ENCODE measurements around the gene CRACR2B.

CRACR2B gene

GRCh38 chr11:827897-828192, at the start of gene CRACR2B:
Gene CRACR2B, plus strand, starts transcription at chr11:827919. Its CDS starts 689 bp downstream, at chr11:828608.
- DNase-seq: peak; percentile 65

- no peak for DNase-seq
These were observed 48.5 kb upstream of the CRACR2B start for GRCh38 chr11:778976-779954.

- no peak for DNase-seq
These were observed 47.7 kb upstream of the CRACR2B start for GRCh38 chr11:779955-780532.

GRCh38 chr11:782264-783174, 45.2 kb upstream of the CRACR2B start:
- no peak for DNase-seq

GRCh38 chr11:783581-784015, 44.1 kb upstream of the CRACR2B start:
- peak; percentile 92 for DNase-seq

GRCh38 chr11:786235-787083, 41.3 kb upstream of the CRACR2B start:
- DNase-seq: no peak

- DNase-seq: no peak
These were observed 40.5 kb upstream of the CRACR2B start for GRCh38 chr11:787084-787675.

- no peak for DNase-seq
These were observed 39.6 kb upstream of the CRACR2B start for GRCh38 chr11:788009-788640.

GRCh38 chr11:788953-789940, 38.5 kb upstream of the CRACR2B start:
- DNase-seq: peak; percentile 69

GRCh38 chr11:789943-790342, 37.8 kb upstream of the CRACR2B start, which contains the start of gene CEND1:
Gene CEND1, minus strand, starts transcription at chr11:790090. Its CDS starts 1,514 bp downstream, at chr11:788576.
- DNase-seq: peak; percentile 84

GRCh38 chr11:790721-791564, 36.8 kb upstream of the CRACR2B start:
- DNase-seq: peak; percentile 29

GRCh38 chr11:791658-792534, 35.8 kb upstream of the CRACR2B start:
- DNase-seq: no peak

GRCh38 chr11:792535-792821, 35.2 kb upstream of the CRACR2B start:
- DNase-seq: no peak

GRCh38 chr11:792873-793272, 34.8 kb upstream of the CRACR2B start:
- no peak for DNase-seq

GRCh38 chr11:793556-793955, 34.2 kb upstream of the CRACR2B start:
- DNase-seq: no peak

- no peak for DNase-seq
These were observed 33.5 kb upstream of the CRACR2B start for GRCh38 chr11:794013-794765.
